K562 (cell line): Measurements from ENCODE around the gene SKAP1. TPM values are rescaled to one million over a fixed set of nuclear protein-coding genes. Genes with fewer than 3 reads are reported as not detected.
A peak's percentile ranks its signal among the peaks of the same experiment; 100 is the strongest.

ENCODE experiments used
- ATAC-seq: fragments of 200-7000 bp; cut with Tn5 transposase; 3 replicates; pipeline ENCODE4 v1.9.1; 2020; ENCODE audit warnings: moderate library complexity
- BruUV-seq: library from RNA; stranded (reverse); fragments of 400-500 nt; replicated peaks from 2 replicates; lab custom pipeline; 2021; lab: Mats Ljungman, UMichigan
- CTCF ChIA-PET: fragments of 300-600 bp; formaldehyde crosslinking; extraction: SDS; loops from one replicate; lab custom pipeline; 2021; ENCODE audit warnings: low intra/inter-chr PET ratio; lab: Yijun Ruan, JAX
- POLR2A ChIA-PET: fragments of 300-600, 350-650 bp; sonication (Branson Sonifier 250); formaldehyde crosslinking; extraction: SDS; loops from one replicate; lab custom pipeline; 2021; ENCODE audit warnings: antibody characterized with exemption, inconsistent platforms; lab: Yijun Ruan, JAX
- DNase-seq, 4 experiments: peaks; one replicate each; pipeline versions ENCODE4 v3.0.0 to v3.0.0-alpha.2; 2011 to 2018; ENCODE audit warnings: low spot score in 3 of 4, mixed read lengths in 3 of 4; ENCODE audit errors: extremely low read depth in 1 of 4
- FAIRE-seq: peaks from 2 replicates; lab custom pipeline; 2011; peaks lifted over from hg19 to GRCh38; lab: Jason Lieb, UNC
- H2AFZ ChIP-seq: 2 replicates; pipeline ENCODE4 v1.6.0; 2011; ENCODE audit warnings: low read depth, low read length, control low read depth, inconsistent platforms
- H3K27ac ChIP-seq: fragments of 200-600 bp; 3 replicates; pipeline ENCODE4 v1.8.0; 2011; ENCODE audit warnings: low read depth, mild to moderate bottlenecking, control low read depth, inconsistent platforms, low read length, moderate library complexity, mixed read lengths; ENCODE audit errors: extremely low read depth
- H3K27me3 ChIP-seq, 2 experiments: fragments of 300-600 bp in 1 of 2; 2 replicates in 1 of 2; 3 replicates in 1 of 2; pipeline versions ENCODE4 v1.6.0 to v1.8.0; 2011; ENCODE audit warnings: inconsistent platforms in 2 of 2, low read length in 2 of 2, mild to moderate bottlenecking in 1 of 2, mixed read lengths in 1 of 2, moderate library complexity in 1 of 2; ENCODE audit not compliant: control insufficient read depth in 2 of 2, insufficient read depth in 2 of 2
- H3K36me3 ChIP-seq: fragments of 300-600 bp; 3 replicates; pipeline ENCODE4 v1.8.0; 2011; ENCODE audit warnings: mild to moderate bottlenecking, low read length, inconsistent platforms; ENCODE audit not compliant: control insufficient read depth, insufficient read depth
- H3K4me1 ChIP-seq, 2 experiments: fragments of 200-600 bp in 1 of 2; replicated peaks in 1 of 2; 2 replicates in 1 of 2; 3 replicates in 1 of 2; pipeline versions ENCODE4 v1.5.1 to v1.8.0; 2011; ENCODE audit warnings: inconsistent platforms in 2 of 2, low read length in 2 of 2, mild to moderate bottlenecking in 1 of 2, mixed read lengths in 1 of 2, moderate library complexity in 1 of 2; ENCODE audit not compliant: control insufficient read depth in 2 of 2, insufficient read depth in 2 of 2
- H3K4me2 ChIP-seq: 2 replicates; pipeline ENCODE4 v1.6.1; 2011; ENCODE audit warnings: low read length, control low read depth, inconsistent platforms, mixed read lengths; ENCODE audit not compliant: insufficient read depth
- H3K4me3 ChIP-seq: fragments of 200-600 bp; sonication (generic), shearing (Covaris generic); 2 replicates; pipeline ENCODE4 v1.5.1; 2016; ENCODE audit warnings: control low read depth, inconsistent platforms
- H3K79me2 ChIP-seq: fragments of 200-600 bp; 3 replicates; pipeline ENCODE4 v1.8.0; 2011; ENCODE audit warnings: low read length, inconsistent platforms; ENCODE audit not compliant: control insufficient read depth, insufficient read depth
- H3K9ac ChIP-seq, 2 experiments: 2 replicates each; pipeline versions ENCODE4 v1.6.0 to v1.6.1; 2011; ENCODE audit warnings: low read depth in 2 of 2, low read length in 2 of 2, control low read depth in 1 of 2, inconsistent platforms in 1 of 2, mild to moderate bottlenecking in 1 of 2, mixed read lengths in 1 of 2; ENCODE audit not compliant: insufficient read depth in 1 of 2
- H3K9me1 ChIP-seq: one replicate; pipeline ENCODE4 v1.6.0; 2011; ENCODE audit warnings: inconsistent platforms, mild to moderate bottlenecking, low read length, moderate library complexity; ENCODE audit not compliant: control insufficient read depth, insufficient read depth
- H3K9me3 ChIP-seq: replicated peaks from 2 replicates; pipeline ENCODE4 v1.5.1; 2011; ENCODE audit warnings: low read depth, low read length, inconsistent platforms; ENCODE audit not compliant: control insufficient read depth, insufficient read depth
- H4K20me1 ChIP-seq: replicated peaks from 2 replicates; pipeline ENCODE4 v1.6.1; 2011; ENCODE audit warnings: low read length, inconsistent platforms, mixed read lengths; ENCODE audit not compliant: control insufficient read depth, insufficient read depth
- ARNT ChIP-seq, 2 experiments: fragments of 450-650 bp; IDR thresholded peaks; 2 replicates each; pipeline ENCODE4 v1.6.1; 2016; ENCODE audit warnings: mild to moderate bottlenecking in 1 of 2
- ATF7 ChIP-seq: fragments of 450-650 bp; IDR thresholded peaks from 2 replicates; pipeline ENCODE4 v1.7.1; 2014; ENCODE audit warnings: mild to moderate bottlenecking, moderate library complexity
- BDP1 ChIP-seq: IDR thresholded peaks from 3 replicates; pipeline ENCODE4 v1.6.1; 2011; ENCODE audit not compliant: insufficient read length, insufficient read depth
- CSDE1 ChIP-seq, 2 experiments: fragments of 450-650 bp; IDR thresholded peaks; 2 replicates each; pipeline ENCODE4 v1.6.1; 2016; ENCODE audit warnings: mild to moderate bottlenecking in 1 of 2
- IRF2 ChIP-seq: sonication (generic); formaldehyde crosslinking; IDR thresholded peaks from 2 replicates; pipeline ENCODE4 v1.8.1; 2022; ENCODE audit warnings: mild to moderate bottlenecking, missing genetic modification reagents
- KDM1A ChIP-seq, 2 experiments: fragments of 450-650 bp; IDR thresholded peaks; 2 replicates each; pipeline ENCODE4 v1.6.1; 2016; ENCODE audit warnings: mild to moderate bottlenecking in 2 of 2
- NRF1 ChIP-seq, 2 experiments: fragments of 450-650 bp; IDR thresholded peaks in 1 of 2; conservative IDR thresholded peaks in 1 of 2; 2 replicates each; pipeline ENCODE4 v1.6.1; 2014; ENCODE audit warnings: mild to moderate bottlenecking in 2 of 2
- PRPF4 ChIP-seq: fragments of 200-400 bp; formaldehyde crosslinking; IDR thresholded peaks from one replicate; pipeline ENCODE4 v1.6.1; 2017; ENCODE audit warnings: low read length, low read depth, mild to moderate bottlenecking; ENCODE audit not compliant: insufficient read depth, poor library complexity, severe bottlenecking
- RFX1 ChIP-seq: fragments of 450-650 bp; IDR thresholded peaks from 2 replicates; pipeline ENCODE4 v1.6.1; 2016; ENCODE audit warnings: mild to moderate bottlenecking, moderate library complexity
- SMARCB1 ChIP-seq: IDR thresholded peaks from 2 replicates; pipeline ENCODE4 v1.6.1; 2011; ENCODE audit warnings: improper control_type of control experiment, low read depth; ENCODE audit not compliant: insufficient read length
- SPI1 ChIP-seq: IDR thresholded peaks from 2 replicates; pipeline ENCODE4 v1.6.1; 2011; ENCODE audit warnings: low read depth, low read length, control low read depth, borderline replicate concordance
- SRSF7 ChIP-seq: fragments of 200-400 bp; formaldehyde crosslinking; optimal IDR thresholded peaks from 2 replicates; pipeline ENCODE3; 2017; ENCODE audit warnings: mild to moderate bottlenecking, low read depth, low read length
- ZFPM2 ChIP-seq: fragments of 250-450 bp; sonication (Bioruptor Pico); IDR thresholded peaks from 2 replicates; pipeline ENCODE4 v1.5.1; 2022; ENCODE audit warnings: mild to moderate bottlenecking
- ZNF239 ChIP-seq: fragments of 250-450 bp; sonication (Bioruptor Pico); IDR thresholded peaks from 2 replicates; pipeline ENCODE4 v1.4.0; 2020; ENCODE audit warnings: mild to moderate bottlenecking
- ZNF253 ChIP-seq: fragments of 250-450 bp; sonication (Bioruptor Pico); conservative IDR thresholded peaks from 2 replicates; pipeline ENCODE4 v1.6.1; 2021; ENCODE audit warnings: mild to moderate bottlenecking
- ZNF384 ChIP-seq: IDR thresholded peaks from 2 replicates; pipeline ENCODE4 v1.6.1; 2012; ENCODE audit warnings: low read depth, low read length, improper control_type of control experiment
- ZNF431 ChIP-seq: sonication (generic); formaldehyde crosslinking; IDR thresholded peaks from 2 replicates; pipeline ENCODE4 v1.8.0; 2022; ENCODE audit warnings: mild to moderate bottlenecking, missing genetic modification reagents
- WGBS: fragments of 100-300 bp; shearing (Covaris generic); methylation state at CpG from one replicate; pipeline ENCODE4 v1.1.6; 2016; ENCODE audit warnings: low coverage, mixed read lengths; ENCODE audit not compliant: insufficient coverage; ENCODE audit errors: missing lambda C conversion rate; 5-methylcytosine and 5-hydroxymethylcytosine counted together
- in situ Hi-C: fragments of 300-500 bp; cut with MboI; formaldehyde crosslinking; loops from 4 replicates; pipeline ENCODE4 v1.15.0; 2018; ENCODE audit warnings: inconsistent platforms, mixed read lengths
- intact Hi-C: fragments of 100-400 bp; cut with micrococcal nuclease; formaldehyde crosslinking; loops from 2 replicates; pipeline ENCODE4 v1.14.2; 2022
- polyA plus RNA-seq, 8 experiments: library from polyadenylated mRNA; depleted of rRNA in 4 of 8; stranded (reverse) in 5 of 8; unstranded in 3 of 8; fragments of >200 nt; fragmentation: Nextera tagmentation in 2 of 8; fragmentation: Illumina TruSeq in 1 of 8; extraction: Ambion mirVana in 2 of 8; extraction: Trizol in 1 of 8; gene quantifications; 2 replicates each; pipeline versions ENCODE4 v1.2.1 to v1.2.3, GENCODE V29; 2011 to 2014; ENCODE audit warnings: inconsistent platforms in 1 of 8, missing spikeins in 1 of 8
- total RNA-seq, 7 experiments: library from RNA; depleted of rRNA in 6 of 7; stranded (reverse); fragments of >200 nt in 6 of 7; fragmentation: Illumina TruSeq in 2 of 7; extraction: Trizol in 2 of 7; gene quantifications; 2 replicates each; pipeline versions ENCODE4 v1.2.1 to v1.2.3, GENCODE V29; 2011 to 2021; ENCODE audit warnings: low replicate concordance in 1 of 7
- TF ChIP-seq, protein P1 (sequence below): sonication (generic); formaldehyde crosslinking; IDR thresholded peaks from 2 replicates; pipeline ENCODE4 v1.8.0; 2022; ENCODE audit warnings: mild to moderate bottlenecking, missing genetic modification reagents
- TF ChIP-seq, protein P2 (sequence below): fragments of 450-650 bp; formaldehyde crosslinking; IDR thresholded peaks from 2 replicates; pipeline ENCODE4 v1.4.0; 2022; ENCODE audit warnings: missing genetic modification characterization

The SKAP1 gene
- total and polyA plus RNA-seq, 9 of the 15 experiments (the other 6 are each of a cell fraction or from before 2014, with no cell fraction given), result 0.06 to 0.80 (median 0.10) TPM; not detected in 4

GRCh38 chr17:48439875-48440505 lies 10.0 kb upstream of the SKAP1 start:
- DNase-seq (peak in 3 of 4 experiments; percentile 29 to 64 (median 56)), ATAC-seq (peak; percentile 50), FAIRE-seq (peak; percentile 65)
- no peaks in the 10 kb centered on the region for H3K79me2 ChIP-seq
- BruUV-seq, result no TSS peak
- no peak overlapping the region for H3K4me3 ChIP-seq
- no peaks in the 10 kb centered on the region; the same call in 1 of the 2 replicates for H3K9me3 ChIP-seq
- no peak overlapping the region for H3K9ac ChIP-seq
- H3K4me1 ChIP-seq, result peaks cover 6 to 60% of the 10 kb centered on the region in 2 experiments; a peak in 4 of 5 replicates
- H4K20me1 ChIP-seq, result no peaks in the 10 kb centered on the region
- 0 out of 3 replicates have a peak overlapping the region, but pooled peaks have one; percentile 22 for H3K27ac ChIP-seq
- peak overlapping the region; percentile 22; the same call in 1 of the 2 replicates for H2AFZ ChIP-seq
- H3K9me1 ChIP-seq, result no peaks in the 10 kb centered on the region
- in situ Hi-C loops (no loop called here), intact Hi-C loops (loop anchor here (2.0 kb wide), 1 partner anchor 17 kb away; no protein-coding TSS in a partner anchor)
- CTCF ChIA-PET, result no interaction called here
- peak overlapping the region; percentile 24; the same call in 1 of the 2 replicates for H3K4me2 ChIP-seq
- no peaks in the 10 kb centered on the region for H3K36me3 ChIP-seq
- no peaks in the 10 kb centered on the region for H3K27me3 ChIP-seq
- POLR2A ChIA-PET, result interaction anchor here (0.5 kb wide), 1 partner anchor 63 kb away, joined by 3 read pairs; no protein-coding TSS in a partner anchor
- 17% methylated on average over 8 of the region's 8 CpGs for WGBS
- TF ChIP-seq ZNF431 (CRISPR knock-in tag), result no peak
- no peak for TF ChIP-seq IRF2 (CRISPR knock-in tag)
- TF ChIP-seq RFX1, result peak; percentile 89
- no peak for TF ChIP-seq BDP1
- peak; percentile 29 to 48; a peak in 1 of 4 replicates for TF ChIP-seq NRF1 (conservative IDR thresholded peaks at IDR 0.05 in 1 of 2, IDR thresholded peaks at IDR 0.05 in 1 of 2)
- TF ChIP-seq, protein P1, sequence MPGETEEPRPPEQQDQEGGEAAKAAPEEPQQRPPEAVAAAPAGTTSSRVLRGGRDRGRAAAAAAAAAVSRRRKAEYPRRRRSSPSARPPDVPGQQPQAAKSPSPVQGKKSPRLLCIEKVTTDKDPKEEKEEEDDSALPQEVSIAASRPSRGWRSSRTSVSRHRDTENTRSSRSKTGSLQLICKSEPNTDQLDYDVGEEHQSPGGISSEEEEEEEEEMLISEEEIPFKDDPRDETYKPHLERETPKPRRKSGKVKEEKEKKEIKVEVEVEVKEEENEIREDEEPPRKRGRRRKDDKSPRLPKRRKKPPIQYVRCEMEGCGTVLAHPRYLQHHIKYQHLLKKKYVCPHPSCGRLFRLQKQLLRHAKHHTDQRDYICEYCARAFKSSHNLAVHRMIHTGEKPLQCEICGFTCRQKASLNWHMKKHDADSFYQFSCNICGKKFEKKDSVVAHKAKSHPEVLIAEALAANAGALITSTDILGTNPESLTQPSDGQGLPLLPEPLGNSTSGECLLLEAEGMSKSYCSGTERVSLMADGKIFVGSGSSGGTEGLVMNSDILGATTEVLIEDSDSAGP, result peak; percentile 81; the same call in 1 of the 2 replicates
- TF ChIP-seq CSDE1 (IDR thresholded peaks at IDR 0.05), result no peak
- no peak for TF ChIP-seq PRPF4
- TF ChIP-seq ZNF384, result no peak
- no peak for TF ChIP-seq ATF7
- no peak for TF ChIP-seq SMARCB1
- TF ChIP-seq KDM1A (IDR thresholded peaks at IDR 0.05), result peak; percentile 60 to 75; a peak in 3 of 4 replicates
- no peak for TF ChIP-seq ARNT (IDR thresholded peaks at IDR 0.05)
- TF ChIP-seq ZNF239 (CRISPR knock-in tag), result no peak
- TF ChIP-seq, protein P2, sequence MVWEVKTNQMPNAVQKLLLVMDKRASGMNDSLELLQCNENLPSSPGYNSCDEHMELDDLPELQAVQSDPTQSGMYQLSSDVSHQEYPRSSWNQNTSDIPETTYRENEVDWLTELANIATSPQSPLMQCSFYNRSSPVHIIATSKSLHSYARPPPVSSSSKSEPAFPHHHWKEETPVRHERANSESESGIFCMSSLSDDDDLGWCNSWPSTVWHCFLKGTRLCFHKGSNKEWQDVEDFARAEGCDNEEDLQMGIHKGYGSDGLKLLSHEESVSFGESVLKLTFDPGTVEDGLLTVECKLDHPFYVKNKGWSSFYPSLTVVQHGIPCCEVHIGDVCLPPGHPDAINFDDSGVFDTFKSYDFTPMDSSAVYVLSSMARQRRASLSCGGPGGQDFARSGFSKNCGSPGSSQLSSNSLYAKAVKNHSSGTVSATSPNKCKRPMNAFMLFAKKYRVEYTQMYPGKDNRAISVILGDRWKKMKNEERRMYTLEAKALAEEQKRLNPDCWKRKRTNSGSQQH (CRISPR knock-in tag), result no peak
- no peak for TF ChIP-seq SPI1
- TF ChIP-seq ZFPM2 (CRISPR knock-in tag), result no peak
- no peak for TF ChIP-seq SRSF7
- no peak for TF ChIP-seq ZNF253 (CRISPR knock-in tag)
